GM18498 (cell line): ENCODE data around the gene PFDN2.
"Not testable (repeated sequence)": the region's sequence is repeated elsewhere in the genome, so short reads cannot be mapped to it uniquely, and the experiment has no call there.

ENCODE experiments used
- ATAC-seq: cut with Tn5 transposase; IDR thresholded peaks from one replicate; pipeline ENCODE4 v1.9.1; 2021; ENCODE audit warnings: mild to moderate bottlenecking, moderate library complexity; ENCODE audit not compliant: unreplicated experiment

Gene PFDN2

DNA sequence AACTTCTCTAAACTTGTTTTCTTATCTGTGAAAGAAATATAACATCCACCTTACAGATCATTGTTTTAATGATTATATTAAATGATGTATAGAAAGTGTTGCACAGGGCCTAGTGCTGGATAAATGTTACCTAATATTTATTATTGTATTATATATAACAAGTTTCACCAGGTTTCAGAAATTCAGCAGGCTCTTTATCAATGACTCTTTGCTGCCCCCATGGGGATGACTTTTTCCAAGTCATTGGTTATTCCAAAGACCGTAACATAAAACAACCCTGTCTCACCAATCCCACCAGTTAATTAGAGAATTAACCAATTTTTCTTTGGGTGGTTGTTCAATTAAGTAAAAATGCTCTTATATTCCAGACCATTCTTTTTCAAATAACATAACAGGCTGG, 21.9 kb upstream of the PFDN2 start:
- no peak for ATAC-seq

DNA sequence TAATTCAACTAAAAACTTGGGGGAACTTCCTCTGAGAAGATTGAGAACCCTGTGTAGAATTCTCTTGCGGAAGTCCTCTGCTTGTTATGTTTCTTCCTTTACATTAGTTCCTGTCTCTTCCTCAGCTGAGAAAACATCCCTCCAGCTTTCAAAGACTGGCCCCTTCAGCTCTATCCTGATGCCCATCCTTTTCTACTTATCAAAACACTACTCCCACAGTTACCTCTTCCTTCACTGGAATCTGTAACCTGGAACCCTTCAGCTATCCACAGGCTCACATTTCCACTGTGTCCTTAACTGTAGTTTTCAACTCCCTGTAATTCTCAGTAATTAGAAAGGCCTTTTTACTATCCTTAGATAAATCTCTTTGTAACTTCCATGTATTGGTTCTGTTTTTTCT, 20.6 kb upstream of the PFDN2 start:
- ATAC-seq = no peak

DNA sequence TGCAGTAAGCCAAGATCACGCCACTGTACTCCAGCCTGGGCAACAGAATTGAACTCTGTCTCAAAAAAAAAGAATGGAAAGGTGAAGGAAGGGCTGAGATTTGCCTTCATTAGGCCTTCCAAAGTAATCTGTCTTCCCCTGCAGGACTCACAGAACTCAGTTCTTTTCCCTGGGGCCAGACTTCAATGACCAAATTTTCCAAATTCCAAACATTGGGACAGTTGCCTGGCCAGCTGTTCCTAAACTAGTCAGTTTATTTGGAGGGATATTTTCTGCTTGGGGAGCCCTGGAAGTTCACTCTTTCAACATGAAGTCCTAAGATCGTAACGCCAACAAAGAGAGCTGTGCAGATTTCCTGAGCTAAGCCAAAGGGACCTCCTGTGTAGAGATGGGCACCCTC, 20.0 kb upstream of the PFDN2 start:
- ATAC-seq = no peak

DNA sequence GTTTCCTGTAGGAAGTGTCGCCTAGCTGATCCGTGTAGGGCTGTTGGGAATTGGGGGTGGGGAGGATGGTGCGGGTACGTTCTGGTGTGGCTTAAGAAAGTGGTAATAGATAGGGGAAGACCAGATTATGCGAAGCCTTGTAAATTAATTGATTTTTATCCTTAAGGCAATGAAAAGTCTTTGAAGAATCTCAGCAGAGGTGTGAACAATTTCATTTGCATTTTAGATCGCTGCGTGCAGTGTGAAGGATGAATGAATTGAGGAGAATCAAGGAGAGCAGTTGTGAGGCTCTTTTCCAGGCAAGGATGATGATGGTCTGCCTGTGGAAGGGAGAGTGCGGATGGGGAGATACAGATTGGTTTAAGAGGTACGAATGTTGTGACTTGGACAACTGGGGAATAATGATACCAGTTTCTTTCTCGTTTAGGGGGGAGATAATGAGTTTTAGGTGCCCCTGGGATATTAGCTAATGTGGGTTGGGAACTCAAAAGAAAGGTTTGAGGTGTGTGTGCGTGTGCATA, 15.4 kb upstream of the PFDN2 start:
- ATAC-seq = no peak

DNA sequence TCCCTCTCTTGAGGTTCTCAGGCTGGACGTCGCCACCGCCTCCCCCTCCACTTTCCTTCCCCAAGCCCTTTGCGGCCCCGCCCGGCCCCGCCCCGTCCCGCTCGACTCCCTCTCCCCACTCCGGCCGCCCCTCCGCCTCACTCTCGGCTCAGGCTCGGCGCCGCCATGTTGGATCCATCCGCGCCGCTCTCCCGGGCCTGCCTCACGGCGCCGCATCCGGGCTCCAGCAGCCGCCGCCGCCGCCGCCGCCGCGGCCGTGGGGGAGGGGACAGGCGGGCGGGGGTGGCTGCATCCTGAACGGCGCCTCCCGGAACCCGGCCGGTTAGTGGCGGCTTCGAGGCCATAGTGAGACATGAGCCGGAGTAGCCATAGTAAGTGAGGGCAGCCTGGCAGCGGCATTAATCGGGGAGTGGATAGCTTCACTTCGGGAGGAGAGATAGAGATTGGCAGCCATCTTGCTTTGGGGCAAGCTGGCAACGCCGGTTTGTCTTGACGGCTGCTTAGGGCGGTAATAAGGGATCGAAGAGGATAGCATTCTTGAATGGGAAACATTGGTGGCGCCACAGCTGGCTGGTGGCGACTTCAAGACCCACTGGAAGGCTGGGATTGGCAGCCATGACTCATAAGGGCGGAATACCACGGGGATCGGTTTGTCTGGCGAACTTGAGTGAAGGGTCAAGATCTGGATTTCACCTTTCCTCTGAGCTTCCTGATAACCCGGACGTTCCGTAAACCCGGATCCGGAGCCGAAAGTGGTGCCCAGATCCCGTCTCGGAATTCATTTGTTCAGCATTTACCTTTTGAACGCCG, 14.8 kb upstream of the PFDN2 start, which contains the start of gene DEDD:
TSS of gene DEDD (minus strand) at position 258 of the 810 bp plus-strand sequence. CDS start 8,205 bp downstream, outside the sequence.
- peak; percentile 92 for ATAC-seq

DNA sequence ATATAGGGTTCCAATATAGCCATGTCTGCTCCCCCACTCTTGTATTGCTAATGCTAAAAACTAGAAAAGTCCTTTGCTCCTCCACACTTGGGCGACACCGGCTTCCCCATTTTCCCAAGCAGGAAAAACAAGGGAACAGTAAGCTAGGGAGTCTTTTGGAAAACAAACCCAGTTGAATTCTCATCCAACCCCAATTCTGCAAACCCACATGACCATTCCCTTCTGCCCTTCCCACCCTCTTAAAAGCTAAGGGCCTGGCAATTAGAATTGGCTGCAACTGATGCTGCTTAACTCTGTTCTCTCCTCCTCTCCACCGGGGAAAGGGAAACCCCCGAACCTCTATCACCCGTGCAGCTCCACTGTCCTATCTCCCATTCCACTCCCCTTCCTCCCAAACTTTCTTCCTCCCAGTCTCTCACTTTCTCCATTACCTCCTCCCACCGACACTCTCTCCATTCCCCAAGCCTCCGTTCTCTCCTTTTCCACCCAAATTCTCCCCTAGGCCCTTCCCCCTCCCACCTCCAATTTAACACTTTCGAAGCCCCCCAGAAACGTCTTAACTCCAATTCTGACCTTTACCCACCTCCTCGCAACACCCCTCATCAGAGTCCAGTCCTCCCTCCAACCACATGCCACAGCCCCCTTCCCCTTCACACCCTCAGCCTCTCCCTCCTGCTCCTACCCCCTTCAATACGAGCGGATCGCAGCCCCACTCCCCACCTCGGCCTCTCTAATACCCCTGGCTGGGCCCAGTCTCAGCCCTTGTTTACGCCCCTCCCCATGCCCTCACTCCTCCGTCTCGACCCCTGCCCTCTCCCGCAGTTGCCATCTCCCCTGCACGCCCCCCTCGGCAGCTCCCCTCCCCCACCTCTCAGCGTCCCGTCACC, 13.9 kb upstream of the PFDN2 start:
- ATAC-seq = no peak

DNA sequence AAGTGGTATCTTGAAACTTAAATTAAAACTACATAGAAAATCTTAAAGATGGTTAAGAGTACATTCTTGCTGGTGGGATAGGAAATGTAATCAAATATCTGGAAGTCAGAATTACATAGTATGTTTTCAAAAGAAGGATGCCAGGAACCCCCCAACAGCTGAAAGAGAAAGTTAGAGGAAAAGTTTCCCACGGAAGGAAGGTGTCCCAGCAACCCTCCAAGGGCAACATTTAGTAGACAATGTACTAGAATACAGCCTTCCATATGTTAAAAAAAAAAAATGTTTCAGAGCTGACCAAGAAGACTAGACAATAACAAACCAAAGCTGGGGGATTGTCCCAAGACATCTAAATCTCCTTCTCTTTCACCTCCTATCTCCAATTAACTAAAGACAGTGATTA, 12.4 kb upstream of the PFDN2 start:
- ATAC-seq = no peak

DNA sequence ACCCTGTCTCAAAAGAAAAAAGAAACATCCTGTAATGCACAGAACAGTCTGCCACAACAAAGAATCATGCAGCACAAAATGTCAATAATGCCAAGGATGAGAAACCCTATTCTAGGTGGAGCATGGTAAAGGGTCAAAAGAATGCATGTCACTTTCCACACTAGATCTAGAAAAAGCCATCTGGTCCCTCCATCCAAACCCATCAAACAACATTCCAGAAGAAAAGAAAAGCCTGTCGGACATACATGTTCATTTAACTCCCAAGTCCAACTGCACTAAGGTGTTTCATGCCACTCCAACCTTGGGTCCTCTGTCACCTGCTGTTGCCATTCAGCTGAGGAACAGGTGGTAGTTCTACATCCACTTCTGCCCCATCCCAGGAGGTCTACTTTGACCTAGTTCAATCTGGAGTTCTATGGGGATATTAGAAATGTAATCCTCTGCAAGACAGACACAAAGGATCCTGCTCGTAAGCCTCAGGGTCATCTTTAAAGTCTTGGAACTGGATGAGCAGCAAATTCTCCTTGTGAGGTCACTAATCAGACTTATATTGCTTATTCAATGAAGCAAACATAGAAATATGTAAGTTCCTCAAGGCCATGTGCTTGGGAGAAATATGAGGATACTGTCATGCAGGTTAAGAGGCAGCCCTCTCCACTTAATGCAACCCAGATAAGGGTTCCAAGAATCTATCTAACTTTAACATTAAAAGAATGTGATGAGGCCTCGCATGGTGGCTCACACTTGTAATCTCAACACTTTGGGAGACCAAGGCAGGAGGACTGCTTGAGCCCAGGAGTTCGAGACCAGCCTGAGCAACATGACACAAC, 11.0 kb upstream of the PFDN2 start:
- ATAC-seq = no peak

DNA sequence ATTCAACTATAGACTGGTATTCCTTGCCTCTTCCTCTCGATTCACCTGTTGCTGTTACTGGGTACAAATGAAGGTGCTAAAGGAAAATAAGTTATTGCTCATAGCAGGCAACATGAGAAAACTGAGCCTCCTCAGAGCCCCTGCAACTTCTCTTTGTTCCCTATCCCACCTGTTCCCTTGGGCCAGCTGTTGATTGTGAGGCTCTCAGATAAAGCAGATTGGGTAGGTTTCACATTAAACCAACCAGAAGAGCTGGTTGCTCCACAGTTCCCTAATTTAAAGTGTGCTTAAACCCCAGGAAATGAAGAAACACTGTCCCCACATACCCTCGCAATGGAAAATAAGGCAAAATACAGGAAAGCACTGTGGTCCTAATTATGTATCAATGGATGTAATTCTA, 9.8 kb upstream of the PFDN2 start:
- no peak for ATAC-seq

DNA sequence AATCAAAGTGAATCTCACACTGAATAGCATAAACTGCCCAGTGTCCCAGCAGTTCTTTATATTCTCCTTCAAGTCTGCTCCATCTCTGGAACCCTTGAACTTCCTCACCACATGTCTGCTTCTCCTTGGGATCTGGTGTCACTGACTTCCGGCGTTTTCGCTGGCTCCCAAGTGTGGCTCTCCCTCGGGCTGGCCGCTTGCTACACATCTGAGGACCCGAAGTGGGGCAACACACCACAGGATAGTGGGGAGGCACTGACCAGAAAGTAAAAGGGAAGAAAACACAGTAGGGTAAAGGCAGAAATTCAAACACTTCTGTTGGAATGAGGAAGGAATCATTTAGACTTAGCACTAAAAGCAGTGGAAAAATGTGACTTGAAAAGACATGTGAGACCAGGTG, 5.1 kb upstream of the PFDN2 start:
- no peak for ATAC-seq

DNA sequence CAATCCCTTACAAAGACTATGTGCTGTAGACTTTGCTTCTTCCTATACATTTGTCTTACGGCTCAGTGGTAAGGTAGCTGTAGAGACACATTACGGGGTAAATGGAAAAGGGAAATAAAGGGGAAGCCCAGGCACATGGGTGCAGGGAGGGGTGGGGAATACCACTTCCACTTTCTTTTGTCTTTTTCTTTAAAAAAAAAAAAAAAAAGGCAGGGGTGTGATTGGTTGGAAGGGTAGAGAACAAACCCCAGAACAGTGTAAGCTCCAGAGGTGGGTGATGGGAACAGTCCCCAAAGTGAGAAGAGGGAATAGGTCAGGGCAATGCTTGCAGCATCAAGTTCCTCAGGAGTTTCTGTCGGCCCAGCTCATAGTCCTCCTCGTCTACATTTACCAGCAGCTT, 4.0 kb upstream of the PFDN2 start:
- ATAC-seq = no peak

DNA sequence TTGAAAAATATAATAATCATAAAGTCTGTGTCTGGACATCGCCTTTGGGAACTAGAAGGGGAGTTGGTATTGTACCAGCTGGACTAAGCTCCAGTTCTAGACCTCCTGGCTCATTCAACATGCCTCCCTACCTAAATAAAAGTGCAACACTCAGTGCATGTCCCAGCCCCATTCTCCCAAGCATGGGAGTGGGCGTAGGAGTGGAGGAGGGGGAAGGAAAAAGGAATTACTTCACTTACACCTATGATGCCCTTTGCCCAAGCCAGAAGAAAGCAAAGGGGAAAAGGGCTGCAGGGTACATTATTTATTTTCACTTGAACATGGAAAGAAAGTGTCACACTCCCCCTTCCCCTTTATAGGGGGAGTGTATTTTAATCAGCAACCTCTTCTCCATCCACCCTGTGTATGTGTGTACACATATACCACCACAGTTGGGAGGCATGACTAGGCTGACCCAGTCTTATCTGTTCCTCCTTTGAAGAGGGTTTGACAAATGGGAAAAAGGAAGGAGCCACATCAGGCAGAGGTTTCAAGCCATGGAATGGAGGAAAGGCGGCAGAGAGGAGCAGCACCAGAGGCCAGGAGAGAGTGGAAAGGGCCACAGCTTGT, 3.3 kb upstream of the PFDN2 start:
- no peak for ATAC-seq

DNA sequence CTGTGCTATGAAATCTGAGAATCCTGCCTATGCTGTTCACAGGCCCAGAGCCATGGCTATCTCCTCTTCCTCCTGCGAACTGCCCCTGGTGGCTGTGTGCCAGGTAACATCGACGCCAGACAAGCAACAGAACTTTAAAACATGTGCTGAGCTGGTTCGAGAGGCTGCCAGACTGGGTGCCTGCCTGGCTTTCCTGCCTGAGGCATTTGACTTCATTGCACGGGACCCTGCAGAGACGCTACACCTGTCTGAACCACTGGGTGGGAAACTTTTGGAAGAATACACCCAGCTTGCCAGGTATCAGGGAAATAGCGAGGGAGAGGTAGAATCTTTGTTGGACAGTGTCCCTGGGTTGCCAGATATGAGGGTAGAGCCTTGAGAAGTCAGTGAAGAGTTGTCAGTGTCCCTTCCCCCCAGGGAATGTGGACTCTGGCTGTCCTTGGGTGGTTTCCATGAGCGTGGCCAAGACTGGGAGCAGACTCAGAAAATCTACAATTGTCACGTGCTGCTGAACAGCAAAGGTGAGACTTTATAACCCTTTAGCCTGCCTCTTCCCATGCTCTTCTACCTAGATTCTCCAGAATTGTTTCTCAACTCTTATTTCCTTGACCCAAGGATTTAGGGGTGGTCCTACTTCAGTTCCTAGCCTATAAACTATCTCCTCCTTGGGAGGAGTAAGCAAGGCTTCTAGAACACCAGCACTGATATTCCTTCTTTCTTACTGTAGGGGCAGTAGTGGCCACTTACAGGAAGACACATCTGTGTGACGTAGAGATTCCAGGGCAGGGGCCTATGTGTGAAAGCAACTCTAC, 1.5 kb upstream of the PFDN2 start:
- no peak for ATAC-seq

DNA sequence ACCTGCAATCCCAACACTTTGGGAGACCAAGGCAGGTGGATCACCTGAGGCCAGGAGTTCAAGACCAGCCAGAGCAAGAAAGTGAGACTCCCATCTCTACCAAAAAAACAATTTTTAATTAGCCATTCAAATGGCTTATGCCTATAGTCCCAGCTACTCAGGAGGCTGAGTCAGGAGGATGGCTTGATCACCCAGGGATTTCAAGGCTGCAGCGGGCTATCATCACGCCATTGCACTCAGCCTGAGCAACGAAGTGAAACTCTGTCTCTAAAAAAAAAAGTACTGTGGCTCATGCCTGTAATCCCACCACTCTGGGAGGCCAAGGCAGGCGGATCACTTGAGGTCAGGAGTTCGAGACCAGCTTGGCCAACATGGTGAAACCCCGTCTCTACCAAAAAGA, 1.9 kb downstream of the PFDN2 start:
- not testable (repeated sequence) for ATAC-seq

DNA sequence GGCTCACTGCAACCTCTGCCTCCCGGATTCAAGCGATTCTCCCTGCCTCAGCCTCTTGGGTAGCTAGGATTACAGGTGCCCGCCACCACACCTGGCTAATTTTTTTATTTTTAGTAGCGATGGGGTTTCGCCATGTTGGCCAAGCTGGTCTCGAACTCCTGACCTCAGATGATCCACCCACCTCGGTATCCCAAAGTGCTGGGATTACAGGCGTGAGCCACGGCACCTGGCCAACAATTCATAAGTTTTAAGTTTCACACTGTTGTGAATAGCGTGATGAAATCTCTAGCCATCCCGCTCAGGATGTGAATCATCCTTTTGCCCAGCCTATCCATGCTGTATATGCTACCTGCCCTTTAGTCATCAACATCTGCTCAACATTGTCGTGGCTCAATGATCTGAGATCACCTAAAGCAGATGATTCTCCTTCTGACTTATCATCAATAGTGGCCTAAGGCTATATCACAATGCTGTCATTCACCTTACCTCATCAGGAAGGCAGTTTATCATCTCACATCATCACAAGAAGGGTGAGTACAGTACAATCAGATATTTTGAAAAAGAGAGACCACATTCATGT, 2.6 kb downstream of the PFDN2 start:
- no peak for ATAC-seq

DNA sequence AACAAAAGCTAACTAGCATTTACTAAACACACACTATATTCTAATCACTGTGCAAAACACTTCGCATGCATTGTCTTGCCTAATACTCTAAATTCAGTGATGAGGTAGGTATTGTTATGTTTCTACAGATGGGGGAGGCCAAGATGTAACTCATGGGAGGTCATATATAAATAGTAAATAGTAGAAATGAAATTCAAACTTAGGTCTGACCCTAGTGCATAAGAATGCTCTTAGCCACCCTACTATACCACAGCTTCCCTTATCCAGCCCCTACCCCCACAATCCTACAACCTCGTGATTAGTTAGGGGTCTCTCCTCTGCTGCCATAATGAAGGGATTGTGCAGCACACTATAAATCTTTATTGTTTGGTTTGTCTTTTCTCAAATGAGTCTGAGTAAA, 3.3 kb downstream of the PFDN2 start:
- ATAC-seq = no peak

DNA sequence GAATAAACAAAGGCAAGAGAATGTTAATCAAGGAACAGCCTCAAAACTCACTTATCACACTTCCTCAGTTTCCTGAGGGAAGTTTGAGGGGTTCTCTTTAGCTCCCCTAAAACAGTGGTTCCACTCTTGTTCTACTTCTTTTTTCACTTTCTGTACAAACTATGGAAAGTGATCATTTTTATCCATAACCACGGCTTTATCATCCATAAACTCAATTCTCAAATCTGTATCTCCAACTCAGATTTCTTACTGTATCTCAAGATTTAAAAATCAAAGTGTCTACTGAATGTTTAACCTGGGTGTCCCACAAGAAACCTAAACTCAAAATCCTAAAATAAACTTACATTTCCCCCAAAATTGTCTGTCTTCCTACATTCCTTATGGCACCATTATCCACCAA, 3.9 kb downstream of the PFDN2 start:
- ATAC-seq = no peak

DNA sequence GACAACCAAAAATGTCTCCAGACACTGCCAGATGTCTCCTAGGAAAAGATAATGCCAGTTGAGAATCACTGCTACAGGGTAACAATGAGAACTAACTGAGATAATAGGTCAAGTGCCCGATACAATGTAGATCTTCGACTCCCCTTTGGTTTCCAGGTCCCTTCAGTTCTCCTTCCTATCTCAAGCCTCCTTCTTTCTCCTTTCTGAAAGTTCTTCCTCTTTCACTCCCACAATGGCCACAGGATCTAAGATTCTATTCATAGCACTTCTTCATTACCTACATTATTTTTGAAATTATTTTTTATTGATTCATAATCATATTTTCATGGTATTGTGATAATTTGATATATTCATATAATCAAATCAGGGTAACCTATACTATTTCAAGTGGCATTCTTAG, 6.3 kb downstream of the PFDN2 start:
- no peak for ATAC-seq

DNA sequence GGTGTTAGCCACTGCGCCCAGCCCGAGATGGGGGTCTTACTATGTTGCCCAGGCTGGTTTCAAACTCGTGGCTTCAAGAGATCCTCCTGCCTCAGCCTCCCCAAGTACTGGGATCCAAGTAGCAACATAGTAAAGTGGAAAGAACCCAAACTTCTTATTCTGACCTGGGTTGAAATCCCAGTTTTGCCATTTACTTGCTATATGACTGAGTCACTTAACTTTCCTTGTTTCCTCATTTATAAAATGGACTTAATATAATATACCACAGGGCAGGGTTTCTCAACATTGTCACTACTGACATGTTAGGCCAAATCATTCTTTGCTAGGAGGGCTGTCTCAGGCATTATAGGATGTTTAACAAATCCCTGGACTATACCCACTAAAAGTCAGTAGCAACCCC, 6.7 kb downstream of the PFDN2 start:
- ATAC-seq = no peak
